GM11168 (cell line): ENCODE results near the gene N4BP2.

ENCODE experiments used
- in situ Hi-C: fragments of 300-500 bp; cut with MboI; formaldehyde crosslinking; loops from one replicate; pipeline ENCODE4 v1.12.0; 2022; ENCODE audit warnings: low sequenced_read_pairs; ENCODE audit not compliant: unreplicated experiment

N4BP2 gene

GRCh38 chr4:40149960-40150385 is 93.3 kb downstream of the N4BP2 start:
- in situ Hi-C loops = loop anchor here (5.0 kb wide), 1 partner anchor 167 kb away; no protein-coding TSS in a partner anchor

- in situ Hi-C loops = no loop called here
Observed at GRCh38 chr4:40150932-40151331, 94.3 kb downstream of the N4BP2 start.

- in situ Hi-C loops = no loop called here
Observed at GRCh38 chr4:40152637-40153036, 96.0 kb downstream of the N4BP2 start.

GRCh38 chr4:40157436-40157835 is 100.8 kb downstream of the N4BP2 start:
- in situ Hi-C loops = no loop called here

- in situ Hi-C loops = no loop called here
Observed at GRCh38 chr4:40160258-40160657, 103.6 kb downstream of the N4BP2 start.

- in situ Hi-C loops = no loop called here
Observed at GRCh38 chr4:40164459-40164858, 107.8 kb downstream of the N4BP2 start.

- in situ Hi-C loops = no loop called here
Observed at GRCh38 chr4:40165916-40166315, 109.3 kb downstream of the N4BP2 start.

- in situ Hi-C loops = no loop called here
Observed at GRCh38 chr4:40168070-40168469, 111.4 kb downstream of the N4BP2 start.

- in situ Hi-C loops = no loop called here
Observed at GRCh38 chr4:40170588-40170987, 113.9 kb downstream of the N4BP2 start.

GRCh38 chr4:40173470-40173875 is 116.8 kb downstream of the N4BP2 start:
- in situ Hi-C loops = no loop called here

- in situ Hi-C loops = no loop called here
Observed at GRCh38 chr4:40176602-40177001, 120.0 kb downstream of the N4BP2 start.

- in situ Hi-C loops = no loop called here
Observed at GRCh38 chr4:40177591-40177990, 120.9 kb downstream of the N4BP2 start.

- in situ Hi-C loops = no loop called here
Observed at GRCh38 chr4:40178672-40179071, 122.0 kb downstream of the N4BP2 start.

- in situ Hi-C loops = no loop called here
Observed at GRCh38 chr4:40179360-40179759, 122.7 kb downstream of the N4BP2 start.

GRCh38 chr4:40180356-40180755 is 123.7 kb downstream of the N4BP2 start:
- in situ Hi-C loops = no loop called here

GRCh38 chr4:40182001-40182400 is 125.4 kb downstream of the N4BP2 start:
- in situ Hi-C loops = no loop called here

- in situ Hi-C loops = no loop called here
Observed at GRCh38 chr4:40182954-40183353, 126.3 kb downstream of the N4BP2 start.

- in situ Hi-C loops = no loop called here
Observed at GRCh38 chr4:40183615-40184411, 127.2 kb downstream of the N4BP2 start.

GRCh38 chr4:40185830-40186664 is 129.4 kb downstream of the N4BP2 start:
- in situ Hi-C loops = no loop called here

GRCh38 chr4:40186665-40187014 is 130.0 kb downstream of the N4BP2 start:
- in situ Hi-C loops = no loop called here

- in situ Hi-C loops = no loop called here
Observed at GRCh38 chr4:40187386-40187906, 130.8 kb downstream of the N4BP2 start.
